GM19468 (cell line): ENCODE results near the gene PLAC9.

Experiments used
- ATAC-seq: cut with Tn5 transposase; IDR thresholded peaks from one replicate; pipeline ENCODE4 v1.9.1; 2021; ENCODE audit warnings: mild to moderate bottlenecking, moderate library complexity, moderate number of reproducible peaks; ENCODE audit not compliant: unreplicated experiment; ENCODE audit errors: extremely low read depth

PLAC9 gene

DNA sequence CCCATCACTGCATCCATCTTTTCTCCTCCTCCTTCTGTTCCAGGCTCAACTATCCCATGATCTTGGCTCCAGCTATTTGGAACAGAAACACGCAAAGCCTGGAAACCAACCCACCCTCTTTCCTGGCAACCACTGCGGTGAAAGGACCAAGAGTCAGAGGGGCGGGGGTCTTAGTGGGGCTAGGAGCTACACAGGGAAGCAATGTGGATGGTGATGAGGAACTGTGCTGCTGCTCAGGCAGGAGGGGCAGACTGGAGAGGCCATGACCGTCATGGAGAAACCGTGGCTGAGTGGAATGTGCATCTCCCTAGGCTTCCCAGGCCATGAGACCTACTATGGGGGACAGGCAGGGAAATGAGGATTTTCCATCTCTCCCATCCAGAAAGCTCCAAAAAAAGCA lies 25.6 kb downstream of the PLAC9 start:
- no peak for ATAC-seq

DNA sequence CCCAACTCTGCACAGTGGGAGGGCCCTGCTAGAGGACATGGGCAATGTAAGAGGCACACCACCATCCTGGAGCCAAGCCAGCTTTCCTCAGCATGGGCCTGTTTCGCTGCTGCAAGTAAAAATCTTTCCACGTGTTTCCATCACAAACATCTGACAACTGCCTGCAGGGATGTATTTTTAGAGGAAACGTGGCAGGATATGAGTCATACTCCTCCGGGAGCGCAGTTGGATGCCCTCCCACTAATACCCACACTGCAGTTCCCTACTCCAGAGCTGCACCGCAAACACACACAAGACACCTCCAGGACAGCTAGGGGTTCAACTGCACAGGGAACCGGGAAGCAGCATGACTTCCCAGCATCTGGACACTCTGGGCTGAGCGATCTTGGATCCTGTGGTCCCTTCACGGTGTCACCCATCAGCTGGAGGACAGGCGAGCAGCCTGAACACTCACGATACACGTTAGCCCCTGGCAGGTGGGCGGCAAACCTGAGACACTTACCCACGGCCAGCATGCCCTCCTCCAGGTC lies 26.1 kb downstream of the PLAC9 start:
- no peak for ATAC-seq

DNA sequence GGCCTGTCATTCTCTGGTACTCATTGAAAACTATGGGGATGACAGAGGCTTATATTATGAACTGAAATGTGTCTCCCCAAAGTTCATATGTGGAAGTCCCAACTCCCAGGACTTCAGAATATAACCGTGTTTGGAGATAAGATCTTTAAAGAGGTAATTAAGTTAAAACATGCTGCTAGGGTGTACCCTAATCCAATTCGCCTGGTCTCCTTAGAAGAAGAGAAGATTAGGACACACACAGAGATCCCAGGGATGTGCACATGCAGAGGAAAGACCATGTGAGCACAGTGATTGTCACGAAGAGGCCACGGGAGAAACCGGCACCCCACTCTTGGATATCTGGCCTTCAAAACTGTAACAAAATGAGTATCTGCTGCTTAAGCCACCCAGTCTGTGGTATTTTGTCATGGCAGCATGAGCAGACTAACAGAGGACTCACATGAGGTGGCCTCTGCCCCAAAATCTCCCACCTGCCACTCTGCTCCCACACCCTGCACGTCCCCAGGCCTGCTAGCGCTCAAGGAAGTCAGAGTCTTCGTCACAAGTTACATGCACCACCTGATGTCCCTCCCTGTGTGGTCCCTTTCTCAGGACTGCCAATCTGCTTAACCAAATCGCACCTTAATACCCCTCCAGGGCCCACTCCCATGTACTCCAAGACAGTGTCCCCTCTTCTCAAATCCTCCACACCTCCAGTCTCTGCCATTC lies 26.8 kb downstream of the PLAC9 start:
- no peak for ATAC-seq

DNA sequence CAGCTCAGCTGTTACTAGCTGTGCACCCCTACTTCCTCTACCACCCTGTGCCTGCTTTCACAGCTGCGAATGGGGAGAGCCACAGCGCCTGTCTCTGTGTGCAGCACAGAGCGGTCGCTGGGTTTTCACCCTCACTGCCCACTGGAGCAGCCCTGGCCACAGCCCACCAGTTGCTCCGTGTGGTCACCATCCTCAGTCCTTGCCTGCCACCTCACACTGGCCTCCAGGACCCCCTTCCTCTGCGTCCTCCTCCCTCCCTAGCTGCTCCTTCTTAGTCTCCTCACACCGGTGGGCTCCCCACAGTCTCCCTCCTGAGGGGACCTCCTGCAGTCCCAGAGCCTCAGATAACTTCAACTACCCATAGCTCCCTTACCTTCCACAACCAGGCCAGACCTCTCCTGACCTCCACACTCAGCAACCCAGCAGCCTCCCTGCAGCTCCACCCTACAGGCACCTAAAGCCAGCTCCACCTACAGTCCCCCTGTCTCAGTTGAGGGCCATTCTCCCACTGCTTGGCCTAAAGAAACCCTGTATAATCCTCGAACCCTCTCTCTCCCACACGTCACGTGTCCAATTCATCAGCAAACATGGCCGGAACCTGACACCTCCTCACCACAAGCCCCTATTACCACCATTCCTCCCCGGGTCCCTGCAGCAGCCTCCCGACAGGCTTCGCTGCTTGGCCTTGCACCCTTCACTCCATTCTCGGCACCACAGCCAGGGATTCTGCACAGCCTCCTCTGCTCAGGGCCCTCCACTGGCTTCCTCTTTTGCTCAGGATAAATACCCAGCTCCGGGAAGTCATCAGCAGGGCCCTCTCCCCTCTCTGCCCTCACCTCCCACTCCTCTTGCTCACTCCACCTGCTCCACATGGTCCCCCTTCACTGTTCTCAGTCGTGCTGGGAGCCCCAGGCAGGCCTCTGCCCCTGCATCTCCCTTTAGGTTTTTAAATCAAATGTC lies 28.1 kb downstream of the PLAC9 start:
- ATAC-seq, result no peak

DNA sequence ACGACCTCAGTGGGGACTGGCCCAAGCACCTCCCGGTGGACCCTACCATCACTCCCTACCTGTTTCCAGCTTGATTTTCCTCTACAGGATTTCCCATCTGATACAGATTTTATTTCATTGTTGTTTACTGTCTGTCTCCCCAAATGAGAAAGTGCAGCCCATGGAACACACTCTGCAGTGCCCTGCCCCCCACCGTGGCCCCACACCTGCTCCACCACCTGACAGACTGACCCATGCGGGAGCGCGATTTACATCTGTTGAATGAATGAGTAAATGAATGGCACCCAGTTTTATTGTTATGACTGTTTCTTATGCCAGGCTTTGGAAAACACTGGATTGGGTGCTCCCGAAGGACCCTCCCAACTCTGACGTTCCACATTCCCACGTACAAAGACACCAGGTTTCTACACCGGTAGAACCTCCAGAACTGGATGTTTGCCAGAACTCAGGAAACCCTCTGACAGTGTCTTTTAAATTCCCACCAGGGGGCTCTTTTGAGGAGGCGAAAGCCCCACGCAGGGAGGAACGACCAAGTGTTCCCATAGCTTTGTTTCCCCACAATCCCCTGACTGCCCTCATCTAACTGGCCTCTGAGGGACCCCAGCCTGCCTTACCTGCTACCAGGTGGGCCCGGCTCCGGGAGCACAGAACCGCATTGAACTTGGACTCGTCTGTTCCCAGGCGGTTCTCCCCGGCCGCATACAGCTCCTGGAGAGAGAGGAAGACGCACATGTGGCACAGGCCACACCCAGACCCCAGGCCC lies 29.0 kb downstream of the PLAC9 start:
- no peak for ATAC-seq

DNA sequence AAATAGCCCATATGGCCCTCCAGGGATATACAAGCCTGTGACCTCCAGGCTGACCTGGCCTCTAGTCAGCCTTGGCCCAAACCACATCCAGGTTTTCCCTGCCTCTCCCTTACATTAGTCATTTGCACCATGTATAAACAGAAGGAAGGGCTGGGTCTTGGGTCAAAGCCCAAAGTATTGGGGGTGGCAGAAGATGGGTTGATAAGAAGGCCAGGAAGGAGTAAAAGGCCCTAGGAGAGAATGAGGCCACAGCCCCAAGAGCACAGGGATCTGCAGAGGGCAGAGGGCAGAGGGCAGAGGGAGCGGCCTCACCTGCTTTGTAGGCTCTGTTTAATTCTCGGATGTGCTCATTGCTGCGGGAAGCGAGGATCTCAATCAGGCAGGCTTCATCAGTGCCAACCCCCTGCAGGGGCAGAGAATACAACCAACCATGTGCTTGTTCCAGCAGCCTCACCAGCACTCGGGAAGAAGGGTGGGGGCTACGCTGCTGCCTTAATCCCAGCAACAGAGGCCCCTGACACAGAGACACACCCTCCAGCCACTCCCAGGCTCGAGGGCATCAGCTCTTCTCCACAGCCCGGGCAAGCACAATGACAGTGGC lies 31.3 kb downstream of the PLAC9 start:
- no peak for ATAC-seq

DNA sequence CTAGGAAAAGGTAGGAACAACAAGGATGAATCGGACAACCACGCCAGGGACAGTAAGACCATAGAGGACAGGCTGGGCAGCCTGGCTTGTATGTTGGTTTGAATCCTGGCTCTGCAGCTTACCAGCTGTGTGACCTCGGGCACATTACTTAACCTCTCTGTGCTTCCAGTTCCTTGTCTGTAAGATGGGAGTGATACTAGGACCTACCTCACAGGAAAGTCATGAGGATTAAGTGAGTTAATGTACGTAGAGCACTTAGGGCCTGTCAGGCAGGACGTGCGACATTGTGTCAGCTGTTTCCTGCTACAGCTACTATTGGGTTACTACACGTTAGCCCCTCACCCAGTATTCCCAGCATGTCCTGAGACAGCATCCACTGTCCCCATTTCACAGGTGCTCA lies 32.1 kb downstream of the PLAC9 start:
- no peak for ATAC-seq

DNA sequence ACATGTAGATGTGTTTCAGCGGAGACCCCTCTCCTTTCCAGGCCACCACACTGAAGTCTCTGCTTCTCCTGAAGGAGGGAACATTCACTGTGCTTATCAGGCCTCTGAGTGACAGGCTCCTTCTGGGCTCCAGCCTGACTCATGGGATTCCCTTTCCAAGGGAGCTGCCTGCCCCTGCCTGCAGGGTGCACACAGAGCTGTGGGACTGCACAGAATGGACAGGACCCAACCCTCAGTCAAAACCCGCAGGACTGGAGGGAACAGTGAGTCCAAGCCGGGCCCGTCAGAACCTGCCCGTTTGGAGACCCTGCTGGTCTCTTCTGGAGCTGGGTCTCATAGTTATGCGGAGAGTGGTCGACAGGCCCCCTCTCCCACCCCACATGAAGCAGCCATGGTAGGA lies 32.6 kb downstream of the PLAC9 start:
- ATAC-seq, result no peak

DNA sequence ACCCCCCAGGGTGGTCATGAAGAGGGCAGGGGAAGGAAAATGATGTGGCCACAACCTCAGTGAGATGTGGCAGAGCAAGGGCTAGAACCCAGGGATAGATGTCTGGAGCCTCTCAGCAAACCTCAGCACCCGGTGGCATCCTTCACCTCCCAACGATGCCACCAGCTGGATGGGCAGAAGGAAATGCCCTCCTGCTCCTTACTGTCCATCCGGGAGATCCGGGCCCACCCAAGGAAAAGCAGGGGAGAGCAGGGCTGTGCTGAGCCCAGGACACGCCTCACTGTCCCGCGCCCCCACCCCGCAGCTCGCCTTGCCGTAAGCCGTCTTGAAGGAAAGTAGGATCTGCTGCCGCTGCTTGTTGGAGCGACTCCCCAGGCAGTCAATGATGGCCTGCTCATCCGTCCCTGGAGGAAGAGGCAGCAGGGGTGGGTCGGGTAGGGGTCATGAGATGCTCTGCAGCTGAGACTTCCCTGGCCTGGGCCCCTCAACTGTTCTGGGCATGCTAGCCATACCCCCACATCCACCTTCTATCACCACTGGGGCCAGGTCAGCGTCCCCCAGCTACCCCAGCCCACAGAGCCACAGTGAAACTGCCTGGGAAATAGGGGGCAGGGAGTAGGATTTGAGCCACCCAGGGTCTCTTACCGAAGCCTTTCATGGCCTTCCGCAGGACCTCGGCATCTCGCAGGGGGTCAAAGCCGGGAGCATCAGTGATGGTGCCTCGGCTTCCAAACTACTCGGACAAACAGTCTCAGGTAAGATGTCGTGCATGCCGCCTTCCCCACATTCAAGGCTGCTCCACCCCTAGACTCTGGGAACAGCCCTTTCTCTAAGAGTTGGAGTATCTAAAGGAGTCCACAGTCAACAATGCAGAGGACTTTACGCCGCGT lies 34.3 kb downstream of the PLAC9 start:
- ATAC-seq, result no peak

DNA sequence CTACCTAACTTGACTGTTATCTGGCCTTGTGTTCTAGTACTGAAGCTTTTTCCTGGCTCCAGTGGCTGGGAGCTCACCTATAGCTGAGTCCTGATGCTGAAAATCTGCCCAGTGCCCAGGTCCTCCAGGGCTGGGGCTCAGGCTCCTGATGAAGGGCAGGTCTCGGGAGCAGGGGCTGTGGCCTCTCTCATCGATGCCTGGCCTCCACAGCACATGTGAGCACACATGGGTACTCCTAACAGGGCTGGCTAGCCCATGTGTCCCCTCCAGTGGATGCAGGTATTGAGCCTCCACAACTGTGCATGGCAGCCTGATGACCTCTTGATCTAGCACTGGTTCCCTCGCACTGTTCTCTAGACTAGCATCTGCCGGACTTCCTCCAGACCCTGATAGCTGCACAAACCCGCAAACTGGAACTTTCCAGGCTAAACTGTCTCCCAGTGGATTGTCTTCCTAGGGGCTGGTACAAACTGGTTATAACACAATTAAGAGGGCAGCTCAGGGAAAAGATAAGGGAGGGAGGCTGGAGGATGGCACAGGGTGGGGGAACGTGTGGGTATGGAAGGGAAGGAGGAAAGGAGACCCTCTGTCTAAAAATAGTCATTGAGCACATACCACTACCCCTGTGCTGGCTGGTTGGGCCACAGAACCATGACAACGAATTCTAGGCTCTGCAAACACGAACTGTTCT lies 35.1 kb downstream of the PLAC9 start:
- ATAC-seq, result no peak

DNA sequence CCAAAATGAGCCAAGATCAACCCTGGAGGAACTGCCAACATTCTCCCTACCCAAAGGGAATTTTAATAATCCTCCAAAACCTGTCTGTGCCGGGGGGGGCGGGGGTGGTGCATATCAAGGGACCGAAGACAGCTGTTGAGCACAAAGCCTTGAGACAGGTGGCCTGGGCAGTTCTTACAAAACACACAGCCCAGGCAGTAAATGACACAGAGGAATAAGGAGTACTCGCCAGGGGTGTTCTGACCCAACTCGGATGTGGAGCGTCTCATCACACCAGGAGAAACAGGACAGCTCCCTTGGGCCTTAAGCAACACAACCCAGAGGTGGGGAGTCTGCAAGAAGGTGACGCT lies 35.6 kb downstream of the PLAC9 start:
- no peak for ATAC-seq

DNA sequence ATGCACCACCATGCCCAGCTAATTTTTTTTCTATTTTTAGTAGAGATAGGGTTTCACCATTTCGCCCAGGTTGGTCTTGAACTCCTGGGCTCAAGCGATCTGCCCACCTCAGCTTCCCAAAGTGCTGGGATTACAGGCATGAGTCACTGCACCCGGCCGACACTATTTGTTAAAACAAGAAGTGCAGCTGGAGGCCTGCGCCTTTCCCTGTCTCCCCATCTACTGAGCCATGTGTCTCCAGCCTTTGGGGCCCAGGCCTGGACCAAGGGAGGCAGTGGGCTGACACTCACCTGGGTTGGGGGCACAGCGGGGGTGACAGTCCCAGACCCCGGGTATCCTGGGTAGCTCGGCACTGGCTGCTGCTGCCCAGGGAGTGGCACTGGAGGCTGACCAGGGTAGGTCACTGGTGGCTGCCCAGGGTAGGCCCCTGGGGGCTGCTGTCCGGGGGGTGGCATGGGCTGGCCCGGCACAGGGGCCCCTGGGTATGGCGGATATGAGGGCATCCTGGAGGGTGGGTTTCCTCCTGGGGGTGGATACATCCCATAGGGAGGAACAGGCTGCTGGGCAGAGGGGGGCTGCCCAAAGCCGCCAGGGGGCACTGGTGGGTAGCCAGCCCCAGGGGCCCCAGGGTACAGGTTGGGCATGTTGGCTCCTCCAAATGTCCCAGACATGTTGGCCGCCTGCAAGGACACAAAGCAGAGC lies 36.3 kb downstream of the PLAC9 start:
- ATAC-seq, result no peak

DNA sequence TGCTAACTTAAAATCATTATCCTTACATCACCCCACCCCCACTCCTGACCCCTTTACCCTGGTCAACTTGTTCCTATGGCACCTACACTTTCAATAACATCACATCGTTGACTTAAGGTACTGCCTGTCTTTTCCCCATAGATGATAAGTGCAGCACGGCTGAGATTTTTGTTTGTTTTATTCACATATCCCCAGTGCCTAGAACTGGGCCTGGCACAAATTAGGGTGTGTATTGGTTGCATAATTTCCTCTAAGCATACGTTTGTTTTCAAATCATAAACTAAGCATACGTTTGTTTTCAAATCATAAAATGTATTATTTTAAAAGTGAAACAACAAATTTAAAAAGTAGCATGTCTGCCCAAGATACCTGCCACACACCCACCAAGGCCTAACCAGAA lies 37.5 kb downstream of the PLAC9 start:
- ATAC-seq, result no peak

DNA sequence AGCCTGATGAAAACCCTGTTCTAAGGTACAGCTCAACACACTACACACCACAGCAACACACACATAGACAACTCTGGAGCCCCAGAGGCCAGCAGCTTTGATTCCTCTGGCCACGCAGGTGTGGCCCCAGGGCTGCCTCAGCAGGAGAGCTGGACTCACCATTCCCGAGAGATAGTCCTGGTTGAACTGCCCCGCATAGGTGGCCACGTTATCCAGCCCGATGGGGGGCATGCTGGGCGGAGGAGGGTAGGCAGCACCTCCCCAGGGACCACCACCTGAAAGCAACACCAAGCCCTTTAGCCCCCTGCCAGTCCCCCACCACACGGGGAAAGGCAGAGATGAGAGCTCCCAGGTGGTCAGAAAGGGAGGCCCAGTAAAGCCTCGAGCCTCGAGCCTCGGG lies 38.1 kb downstream of the PLAC9 start:
- no peak for ATAC-seq

DNA sequence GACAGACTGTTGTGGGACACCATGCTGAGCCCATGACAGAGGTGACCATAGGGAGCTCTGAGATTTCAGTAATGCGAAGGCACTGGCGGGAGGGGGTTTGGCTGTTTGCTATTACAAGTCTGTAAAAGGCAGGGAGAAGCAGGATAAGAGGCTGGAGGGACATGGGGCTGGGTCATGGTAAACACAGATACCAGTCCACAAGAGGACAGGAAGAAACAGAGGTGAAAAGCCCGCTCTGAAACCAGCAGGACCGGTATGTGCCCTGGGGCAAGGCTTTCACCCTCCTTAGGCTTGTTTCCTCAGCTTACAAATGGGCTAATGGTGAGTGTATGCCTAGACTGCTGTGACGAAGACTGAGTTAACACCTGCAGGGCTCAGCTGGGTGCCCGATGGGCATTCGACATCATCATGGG lies 38.7 kb downstream of the PLAC9 start:
- ATAC-seq, result no peak

DNA sequence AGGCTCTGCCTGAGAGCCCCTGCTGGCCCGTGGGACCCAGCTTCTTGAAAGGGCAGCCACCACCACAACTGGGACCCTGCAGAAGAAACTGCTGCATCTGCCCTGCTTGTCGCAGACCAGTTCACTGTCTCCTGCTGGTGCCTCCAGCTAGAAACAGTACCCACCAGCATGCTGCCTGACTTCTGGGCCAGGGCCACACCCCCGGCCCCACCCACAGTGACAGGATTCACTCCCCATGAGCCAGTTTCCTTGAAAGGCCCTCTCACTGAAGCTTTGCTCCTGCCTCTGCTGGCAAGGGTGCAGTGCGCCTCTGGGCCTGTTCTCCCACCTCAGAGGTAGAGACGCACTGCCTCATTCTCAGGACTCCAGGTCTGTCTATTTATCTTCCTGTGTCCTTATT lies 40.4 kb downstream of the PLAC9 start:
- no peak for ATAC-seq

DNA sequence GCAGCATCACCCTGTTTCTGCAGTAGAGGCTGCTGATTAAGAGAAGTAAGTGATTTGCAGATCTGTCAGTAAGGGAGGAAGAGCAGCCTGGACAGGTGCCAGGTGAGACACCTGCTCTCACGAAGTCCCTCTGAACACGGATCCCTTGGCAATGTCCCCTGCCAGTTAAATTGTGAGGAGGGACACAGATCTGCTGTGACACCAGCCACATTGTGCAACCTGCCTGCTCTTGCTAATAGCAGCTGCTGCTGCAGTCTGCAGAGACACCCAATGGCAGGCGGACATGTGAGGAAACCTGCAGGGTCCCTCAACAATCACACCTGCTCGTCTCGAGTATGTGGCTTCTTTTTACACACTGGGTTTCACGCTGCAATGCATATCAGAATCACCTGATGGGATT lies 40.9 kb downstream of the PLAC9 start:
- no peak for ATAC-seq
